SH-SY5Y (cell line): Measurements from ENCODE around the gene ARHGAP6.

Experiments used
- GATA2 ChIP-seq: IDR thresholded peaks from 2 replicates; pipeline ENCODE4 v1.6.1; 2011; ENCODE audit warnings: mild to moderate bottlenecking, low read depth, low read length
- GATA3 ChIP-seq: IDR thresholded peaks from 2 replicates; pipeline ENCODE4 v1.6.1; 2011; ENCODE audit warnings: low read depth, mild to moderate bottlenecking, low read length, moderate library complexity

Gene ARHGAP6

DNA sequence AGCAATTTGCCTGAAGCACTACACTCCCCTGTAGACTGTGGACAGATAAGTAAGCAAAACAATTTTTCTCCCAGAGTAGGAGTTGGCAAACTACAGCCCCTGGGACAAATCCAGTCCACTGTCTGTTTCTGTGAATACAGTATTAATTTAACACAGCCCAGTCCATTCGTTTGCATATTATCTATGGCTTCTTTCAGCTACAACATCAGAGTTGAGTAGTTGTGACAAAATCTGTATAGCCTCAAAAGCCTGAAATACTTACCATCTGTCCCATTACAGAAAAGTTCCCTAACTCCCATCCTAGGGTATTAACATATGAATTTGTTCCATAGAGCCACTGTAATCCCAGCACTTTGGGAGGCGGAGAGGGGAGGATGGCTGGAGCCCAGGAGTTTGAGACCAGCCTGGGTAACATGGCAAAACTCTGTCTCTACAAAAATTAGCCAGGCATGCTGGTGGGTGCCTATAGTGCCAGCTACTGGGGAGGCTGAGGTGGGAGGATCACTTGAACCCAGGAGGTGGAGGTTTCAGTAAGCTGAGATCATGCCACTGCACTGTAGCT, 319.5 kb downstream of the ARHGAP6 start:
- TF ChIP-seq GATA3, result no peak
- TF ChIP-seq GATA2, result no peak

DNA sequence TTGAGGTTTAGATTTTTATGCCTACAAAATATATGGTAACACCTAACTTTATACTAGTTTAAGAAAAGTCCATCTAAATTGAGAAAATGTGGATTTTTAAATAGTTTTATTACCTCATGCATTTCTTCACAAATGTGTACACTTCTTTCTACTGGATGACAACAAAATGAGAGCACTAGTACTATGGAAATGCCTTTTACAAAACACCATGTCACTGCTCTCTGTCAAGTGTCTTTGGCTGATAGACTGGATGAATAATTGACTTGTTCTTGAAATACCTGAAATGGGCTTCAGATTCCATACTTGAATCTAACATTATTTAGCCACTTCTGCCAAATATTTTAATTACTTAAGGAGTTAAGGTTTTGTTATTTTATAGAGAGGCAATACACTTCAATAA, 323.0 kb downstream of the ARHGAP6 start:
- no peak for TF ChIP-seq GATA2
- no peak for TF ChIP-seq GATA3

GRCh38 chrX:11341274-11342201, 324.2 kb downstream of the ARHGAP6 start:
- TF ChIP-seq GATA2, result no peak
- TF ChIP-seq GATA3, result no peak

- TF ChIP-seq GATA3, result no peak
- no peak for TF ChIP-seq GATA2
Measured at GRCh38 chrX:11337292-11338009, 328.3 kb downstream of the ARHGAP6 start.

GRCh38 chrX:11336201-11336600, 329.5 kb downstream of the ARHGAP6 start:
- TF ChIP-seq GATA3, result no peak
- no peak for TF ChIP-seq GATA2

DNA sequence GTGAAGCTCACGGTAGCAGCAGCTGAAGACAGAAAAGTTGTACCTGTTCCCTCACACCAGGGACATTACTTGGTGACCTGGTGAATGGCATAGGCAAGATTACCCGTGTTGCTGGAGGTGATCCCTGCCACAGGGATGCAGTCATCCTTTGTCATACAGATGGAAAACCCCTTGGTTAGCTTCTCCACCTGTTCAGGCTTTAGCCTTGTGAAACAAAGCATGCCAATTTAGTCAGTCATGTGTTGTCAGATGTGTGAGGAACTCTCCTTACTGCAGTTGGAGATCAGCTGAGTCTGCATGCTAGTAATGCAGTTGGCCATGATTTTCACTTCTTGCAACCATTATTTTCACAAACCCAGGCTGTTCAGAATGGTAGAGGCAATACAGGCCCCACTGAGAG, 331.6 kb downstream of the ARHGAP6 start:
- TF ChIP-seq GATA2, result no peak
- TF ChIP-seq GATA3, result no peak

DNA sequence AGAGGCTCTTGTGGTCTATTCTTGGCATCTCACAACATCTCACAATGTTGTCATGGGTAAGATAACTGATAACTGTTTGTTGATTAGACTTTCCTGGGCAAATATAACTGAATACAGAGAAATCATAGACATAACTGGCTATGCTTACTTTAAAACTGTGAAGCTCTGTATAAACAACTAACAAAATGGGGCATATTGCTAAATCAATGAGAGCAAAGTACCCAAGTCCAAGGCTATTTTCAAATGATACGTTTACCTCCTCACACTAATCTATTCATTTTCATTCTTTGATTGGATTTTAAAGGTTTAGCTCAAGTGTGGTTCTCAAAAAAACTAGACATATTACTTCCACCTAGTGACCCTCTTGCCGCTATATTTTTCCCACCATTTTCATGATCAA, 333.9 kb downstream of the ARHGAP6 start:
- TF ChIP-seq GATA2 (no peak), GATA3 (no peak)

DNA sequence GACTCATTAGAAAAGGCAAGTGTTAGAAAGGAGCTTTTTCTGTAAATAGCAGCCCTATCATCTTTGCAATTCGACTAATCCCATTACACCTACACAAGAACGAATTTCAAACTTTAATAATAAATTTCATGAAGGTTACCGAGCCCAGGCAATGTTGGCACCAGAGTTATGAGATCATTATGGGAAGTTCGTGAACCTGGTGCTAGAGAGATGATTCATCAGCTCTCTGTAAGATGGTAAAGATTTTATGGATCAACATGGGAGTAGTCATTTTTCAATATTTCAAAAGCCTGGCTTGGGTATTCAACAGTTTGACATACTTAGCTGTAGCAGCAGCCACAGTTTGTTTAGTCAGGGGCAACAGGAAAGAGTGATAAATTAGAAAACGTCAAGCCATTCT, 336.7 kb downstream of the ARHGAP6 start:
- no peak for TF ChIP-seq GATA2

- TF ChIP-seq GATA3 (no peak), GATA2 (no peak)
Measured at GRCh38 chrX:11328134-11328533, 337.6 kb downstream of the ARHGAP6 start.

DNA sequence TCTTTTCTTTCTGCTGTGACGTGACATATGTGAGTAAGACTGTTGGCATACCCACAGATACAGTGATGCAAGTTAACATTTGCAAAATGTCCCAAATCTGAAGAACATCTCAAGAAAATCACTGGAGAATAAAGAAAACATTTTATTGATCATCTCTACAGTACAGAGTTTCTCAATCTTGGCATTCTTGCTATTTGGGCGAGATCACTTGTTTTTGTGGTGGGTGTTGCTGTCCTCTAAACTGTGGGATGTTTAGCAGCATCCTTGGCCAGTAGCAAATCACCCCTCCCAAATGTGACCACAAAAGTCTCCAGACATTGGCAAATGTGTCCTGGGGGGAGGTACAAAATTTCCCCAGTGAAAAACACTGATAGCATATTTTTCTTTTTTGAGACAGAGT, 343.7 kb downstream of the ARHGAP6 start:
- no peak for TF ChIP-seq GATA2
- no peak for TF ChIP-seq GATA3

- TF ChIP-seq GATA3 (no peak), GATA2 (no peak)
Measured at GRCh38 chrX:11319806-11320520, 345.8 kb downstream of the ARHGAP6 start.

- TF ChIP-seq GATA2 (no peak), GATA3 (no peak)
Measured at GRCh38 chrX:11311706-11312105, 354.0 kb downstream of the ARHGAP6 start.

GRCh38 chrX:11309220-11309619, 356.5 kb downstream of the ARHGAP6 start:
- TF ChIP-seq GATA2, result no peak
- TF ChIP-seq GATA3, result no peak

GRCh38 chrX:11305641-11306040, 360.1 kb downstream of the ARHGAP6 start:
- no peak for TF ChIP-seq GATA3
- TF ChIP-seq GATA2, result no peak
